SK-N-MC (cell line): ENCODE results near the gene SIGMAR1.

Experiments used
- DNase-seq: peaks from one replicate; pipeline ENCODE4 v3.0.0-alpha.2; 2011; ENCODE audit warnings: low read depth, low spot score
- H3K27ac ChIP-seq: fragments of 200-600 bp; sonication (generic); 2 replicates; pipeline ENCODE4 v1.5.1; 2016; ENCODE audit warnings: mixed run types
- H3K36me3 ChIP-seq: fragments of 200-600 bp; sonication (generic); 2 replicates; pipeline ENCODE4 v1.6.1; 2017; ENCODE audit warnings: antibody characterized with exemption, low read length, mixed read lengths; ENCODE audit not compliant: insufficient read depth
- H3K4me3 ChIP-seq: fragments of 200-600 bp; sonication (generic); 2 replicates; pipeline ENCODE4 v1.5.1; 2016
- H3K9ac ChIP-seq: fragments of 200-600 bp; sonication (generic); 2 replicates; pipeline ENCODE4 v1.8.0; 2017; ENCODE audit warnings: mixed run types, mixed read lengths; ENCODE audit not compliant: insufficient read length
- H3K9me3 ChIP-seq: fragments of 200-600 bp; sonication (generic); 2 replicates; pipeline ENCODE4 v1.6.1; 2017; ENCODE audit warnings: low read depth, mild to moderate bottlenecking, antibody characterized with exemption, low read length, moderate library complexity, mixed read lengths
- EZH2 ChIP-seq: fragments of 200-600 bp; sonication (generic); IDR thresholded peaks from one replicate; pipeline ENCODE4 v1.6.1; 2017; ENCODE audit warnings: antibody characterized with exemption
- FOXP2 ChIP-seq: optimal IDR thresholded peaks from 2 replicates; pipeline ENCODE3; 2011; ENCODE audit warnings: mild to moderate bottlenecking, moderate library complexity; ENCODE audit not compliant: insufficient read depth; ENCODE audit errors: extremely low read length, control extremely low read depth
- POLR2AphosphoS5 ChIP-seq: IDR thresholded peaks from 2 replicates; pipeline ENCODE4 v1.6.1; 2012; ENCODE audit warnings: mild to moderate bottlenecking, low read depth, low read length, borderline replicate concordance

The SIGMAR1 gene

GRCh38 chr9:34584970-34585369, 52.6 kb downstream of the SIGMAR1 start:
- H3K4me3 ChIP-seq: no peak overlapping the region
- TF ChIP-seq EZH2 (no peak), POLR2AphosphoS5 (no peak), FOXP2 (no peak)
- no peak for DNase-seq
- H3K9me3 ChIP-seq: no peaks in the 10 kb centered on the region
- no peak overlapping the region for H3K9ac ChIP-seq
- no peaks in the 10 kb centered on the region for H3K36me3 ChIP-seq
- no peak overlapping the region for H3K27ac ChIP-seq
